Right lobe of liver (tissue), 6 donors: ENCODE results near the gene RBPMS2. TPM values are rescaled to one million over a fixed set of nuclear protein-coding genes. Genes with fewer than 3 reads are reported as not detected.

Experiments used
- ATAC-seq, 4 donors: fragments of 200-7000 bp; cut with Tn5 transposase; one replicate each; pipeline ENCODE4 v1.9.1; 2020; ENCODE audit warnings: mild to moderate bottlenecking in 4 of 4, moderate library complexity in 4 of 4
- DNase-seq, 3 donors: peaks; one replicate each; pipeline ENCODE4 v3.0.0-alpha.2; 2020
- H3K27ac ChIP-seq, 3 donors: fragments of 200-600 bp; one replicate each; pipeline ENCODE4 v1.8.0; 2022
- H3K27me3 ChIP-seq, 2 donors: fragments of 200-600 bp; one replicate each; pipeline ENCODE4 v1.8.0; 2022
- H3K36me3 ChIP-seq, 4 donors: fragments of 200-600 bp; sonication (generic) in 1 of 4; one replicate each; pipeline versions ENCODE4 v1.5.1 to v1.8.0; 2017 to 2022; ENCODE audit warnings: control low read depth in 1 of 4
- H3K4me1 ChIP-seq, 4 donors: fragments of 200-600 bp; sonication (generic) in 1 of 4; one replicate each; pipeline versions ENCODE4 v1.5.1 to v1.8.0; 2017 to 2022; ENCODE audit warnings: control low read depth in 1 of 4
- H3K4me3 ChIP-seq, 3 donors: fragments of 200-600 bp; one replicate each; pipeline ENCODE4 v1.8.0; 2022
- H3K9me3 ChIP-seq, 4 donors: fragments of 200-600 bp; sonication (generic) in 1 of 4; one replicate each; pipeline versions ENCODE4 v1.5.1 to v1.8.0; 2017 to 2022; ENCODE audit warnings: control low read depth in 1 of 4
- CTCF ChIP-seq, 4 donors: fragments of 200-600 bp in 3 of 4; fragments of 450-650 bp in 1 of 4; IDR thresholded peaks; one replicate each; pipeline versions ENCODE4 v1.5.1 to v1.8.0; 2016 to 2022; ENCODE audit warnings: antibody characterized with exemption in 4 of 4, mild to moderate bottlenecking in 2 of 4
- POLR2A ChIP-seq: fragments of 450-650 bp; IDR thresholded peaks from one replicate; pipeline ENCODE4 v1.6.1; 2017; ENCODE audit warnings: antibody characterized with exemption, mild to moderate bottlenecking
- WGBS: methylation state at CpG from one replicate; pipeline ENCODE4 v1.1.6; 2018; ENCODE audit warnings: low coverage, low lambda C conversion rate; ENCODE audit not compliant: insufficient coverage; ENCODE audit errors: missing lambda C conversion rate; 5-methylcytosine and 5-hydroxymethylcytosine counted together
- intact Hi-C, 2 donors: fragments of 100-400 bp; cut with DNase I; formaldehyde crosslinking; loops; one replicate each; pipeline versions ENCODE4 v1.11.2 to v1.14.1; 2022
- total RNA-seq, 6 experiments: library from RNA; depleted of rRNA in 2 of 6; stranded (reverse); fragments of >200 nt in 2 of 6; fragmentation: NEBNext Ultra II Directional in 3 of 6; extraction: Animal tissue kit (Norgen Biotek cat#: 25700) in 3 of 6; gene quantifications; one replicate each; pipeline versions ENCODE4 v1.1.0 to v1.2.4, GENCODE V29; 2016 to 2023
- donor health status: DM: no; HTN: yes; CAD: no.
- donor health status: DM: no; HTN: no; CAD: no.
- donor health status: DM: no; HTN: no; CAD: no.
- donor health status: DM: no; HTN: yes; CAD: no.
- donor health status: DM: no; HTN: yes; CAD: no.

Gene RBPMS2
- total RNA-seq, 6 experiments from 2014 or later, result 2.5 to 13.6 (median 6.1) TPM

GRCh38 chr15:64732156-64732860 lies 43.1 kb downstream of the RBPMS2 start:
- ATAC-seq (peak; percentile 59 to 76 (median 72)), DNase-seq (peak; percentile 56 to 71 (median 58))
- TF ChIP-seq CTCF (IDR thresholded peaks at IDR 0.05) (no peak), POLR2A (no peak)
- Histone ChIP-seq H3K9me3 (no peaks in the 10 kb centered on the region), H3K27ac (no peak overlapping the region), H3K36me3 (no peaks in the 10 kb centered on the region), H3K27me3 (no peaks in the 10 kb centered on the region), H3K4me3 (no peak overlapping the region), H3K4me1 (peaks cover 0 to 23% (median 8%) of the 10 kb centered on the region in 4 donors)
- intact Hi-C loops, result loop anchor here (5.0 kb wide), 1 partner anchor 80 kb away; no protein-coding TSS in a partner anchor
- 6% methylated on average over 2 of the region's 7 CpGs for WGBS

- 19% methylated on average over 3 of the region's 9 CpGs for WGBS
Observed at GRCh38 chr15:64731805-64732151, 43.6 kb downstream of the RBPMS2 start.

GRCh38 chr15:64731012-64731804 lies 44.2 kb downstream of the RBPMS2 start:
- intact Hi-C loops, result loop anchor here (5.0 kb wide), 1 partner anchor 81 kb away; no protein-coding TSS in a partner anchor
- WGBS, result 22% methylated on average over 12 of the region's 16 CpGs
- ATAC-seq, result peak; percentile 81 to 90 (median 86)
- no peaks in the 10 kb centered on the region for H3K27me3 ChIP-seq
- no peak overlapping the region for H3K4me3 ChIP-seq
- no peaks in the 10 kb centered on the region for H3K9me3 ChIP-seq
- DNase-seq, result peak; percentile 84 to 90 (median 90)
- H3K27ac ChIP-seq, result peak overlapping the region in 1 of 3 donors; percentile 18
- peaks cover 0 to 23% (median 8%) of the 10 kb centered on the region in 4 donors for H3K4me1 ChIP-seq
- peak; percentile 87 to 97 (median 88) for TF ChIP-seq CTCF (IDR thresholded peaks at IDR 0.05)
- no peak for TF ChIP-seq POLR2A
- H3K36me3 ChIP-seq, result no peaks in the 10 kb centered on the region

More at GRCh38 chr15:64731805-64732151, 43.6 kb downstream of the RBPMS2 start:
- Histone ChIP-seq H3K9me3 (no peaks in the 10 kb centered on the region), H3K27ac (peak overlapping the region in 1 of 3 donors; percentile 18), H3K4me3 (no peak overlapping the region), H3K4me1 (peaks cover 0 to 23% (median 8%) of the 10 kb centered on the region in 4 donors), H3K36me3 (no peaks in the 10 kb centered on the region), H3K27me3 (no peaks in the 10 kb centered on the region)
- intact Hi-C loops, result loop anchor here (5.0 kb wide), 1 partner anchor 81 kb away; no protein-coding TSS in a partner anchor
- DNase-seq, result no peak
- peak in 1 of 4 donors; percentile 1 for ATAC-seq
- TF ChIP-seq CTCF (IDR thresholded peaks at IDR 0.05) (no peak), POLR2A (no peak)

GRCh38 chr15:64730151-64730550 lies 45.2 kb downstream of the RBPMS2 start:
- intact Hi-C loops, result loop anchor here (5.0 kb wide), 1 partner anchor 82 kb away; no protein-coding TSS in a partner anchor
- Histone ChIP-seq H3K36me3 (no peaks in the 10 kb centered on the region), H3K4me3 (no peak overlapping the region), H3K4me1 (peaks cover 0 to 23% (median 8%) of the 10 kb centered on the region in 4 donors), H3K9me3 (no peaks in the 10 kb centered on the region), H3K27ac (no peak overlapping the region), H3K27me3 (no peaks in the 10 kb centered on the region)
- WGBS, result 50% methylated on average over 3 of the region's 5 CpGs
- TF ChIP-seq POLR2A (no peak), CTCF (IDR thresholded peaks at IDR 0.05) (no peak)
- DNase-seq (no peak), ATAC-seq (no peak)
